ENCODE measurements around the gene ZNF766. TPM values are rescaled to one million over a fixed set of nuclear protein-coding genes. Genes with fewer than 3 reads are reported as not detected.
A peak's percentile ranks its signal among the peaks of the same experiment; 100 is the strongest.
"Not testable (repeated sequence)": the region's sequence is repeated elsewhere in the genome, so short reads cannot be mapped to it uniquely, and the experiment has no call there.

The ZNF766 gene
- polyA plus RNA-seq, 3 donors, result 19.7 to 25.0 (median 23.5) TPM

- no peak for DNase-seq (ENCODE audit: low read depth in 3 of 3, low spot score in 2 of 3)
Observed at GRCh38 chr19:52274191-52274590, 4.8 kb downstream of the ZNF766 start.

GRCh38 chr19:52275988-52276387 lies 6.6 kb downstream of the ZNF766 start:
- no peak for DNase-seq (ENCODE audit: low read depth in 3 of 3, low spot score in 2 of 3)

- DNase-seq (ENCODE audit: low read depth in 3 of 3, low spot score in 2 of 3), result no peak
Observed at GRCh38 chr19:52277471-52277870, 8.1 kb downstream of the ZNF766 start.

GRCh38 chr19:52286256-52286655 lies 16.9 kb downstream of the ZNF766 start:
- no peak for DNase-seq (ENCODE audit: low read depth in 3 of 3, low spot score in 2 of 3)

GRCh38 chr19:52291781-52292180 lies 22.4 kb downstream of the ZNF766 start:
- no peak for DNase-seq (ENCODE audit: low read depth in 3 of 3, low spot score in 2 of 3)

GRCh38 chr19:52292946-52293345 lies 23.6 kb downstream of the ZNF766 start:
- not testable (repeated sequence) for DNase-seq (ENCODE audit: low read depth in 3 of 3, low spot score in 2 of 3)

- no peak for DNase-seq (ENCODE audit: low read depth in 3 of 3, low spot score in 2 of 3)
Observed at GRCh38 chr19:52296400-52296772, 27.0 kb downstream of the ZNF766 start.

- peak; percentile 69 to 74 (median 70) for DNase-seq (ENCODE audit: low read depth in 3 of 3, low spot score in 2 of 3)
Observed at GRCh38 chr19:52296773-52297600, 27.6 kb downstream of the ZNF766 start, which contains the start of gene ZNF480. Gene ZNF480, plus strand, starts transcription at chr19:52297169. Its CDS starts 3,244 bp downstream, at chr19:52300413.

GRCh38 chr19:52297601-52298364 lies 28.4 kb downstream of the ZNF766 start:
- DNase-seq (ENCODE audit: low read depth in 3 of 3, low spot score in 2 of 3), result no peak

GRCh38 chr19:52307275-52307674 lies 37.9 kb downstream of the ZNF766 start:
- DNase-seq (ENCODE audit: low read depth in 3 of 3, low spot score in 2 of 3), result no peak

GRCh38 chr19:52322429-52322828 lies 53.0 kb downstream of the ZNF766 start:
- no peak for DNase-seq (ENCODE audit: low read depth in 3 of 3, low spot score in 2 of 3)

GRCh38 chr19:52331757-52332156 lies 62.4 kb downstream of the ZNF766 start:
- DNase-seq (ENCODE audit: low read depth in 3 of 3, low spot score in 2 of 3), result no peak

GRCh38 chr19:52335768-52336116 lies 66.4 kb downstream of the ZNF766 start:
- DNase-seq (ENCODE audit: low read depth in 3 of 3, low spot score in 2 of 3), result no peak

- peak; percentile 68 to 81 (median 74) for DNase-seq (ENCODE audit: low read depth in 3 of 3, low spot score in 2 of 3)
Observed at GRCh38 chr19:52336117-52336790, 66.9 kb downstream of the ZNF766 start, which contains the start of gene ZNF610. Gene ZNF610, plus strand, starts transcription at chr19:52336243. Its CDS starts 12,930 bp downstream, at chr19:52349173.

GRCh38 chr19:52336791-52337381 lies 67.5 kb downstream of the ZNF766 start:
- peak in 2 of 3 donors; percentile 10 to 15 for DNase-seq (ENCODE audit: low read depth in 3 of 3, low spot score in 2 of 3)

- not testable (repeated sequence) for DNase-seq (ENCODE audit: low read depth in 3 of 3, low spot score in 2 of 3)
Observed at GRCh38 chr19:52339022-52339421, 69.6 kb downstream of the ZNF766 start.

- peak; percentile 64 to 73 (median 69) for DNase-seq (ENCODE audit: low read depth in 3 of 3, low spot score in 2 of 3)
Observed at GRCh38 chr19:52343548-52343947, 74.2 kb downstream of the ZNF766 start.

GRCh38 chr19:52345162-52345561 lies 75.8 kb downstream of the ZNF766 start:
- DNase-seq (ENCODE audit: low read depth in 3 of 3, low spot score in 2 of 3), result no peak

All from right renal cortex interstitium (tissue), 3 donors.